NCI-H1930 (cell line): ENCODE measurements around the gene LDB3.
"Not testable (repeated sequence)": the region's sequence is repeated elsewhere in the genome, so short reads cannot be mapped to it uniquely, and the experiment has no call there.

Experiments
- DNase-seq, 2 experiments: peaks; one replicate each; lab custom pipeline; 2025; lab: John Stamatoyannopoulos, UW

The LDB3 gene, protein sequence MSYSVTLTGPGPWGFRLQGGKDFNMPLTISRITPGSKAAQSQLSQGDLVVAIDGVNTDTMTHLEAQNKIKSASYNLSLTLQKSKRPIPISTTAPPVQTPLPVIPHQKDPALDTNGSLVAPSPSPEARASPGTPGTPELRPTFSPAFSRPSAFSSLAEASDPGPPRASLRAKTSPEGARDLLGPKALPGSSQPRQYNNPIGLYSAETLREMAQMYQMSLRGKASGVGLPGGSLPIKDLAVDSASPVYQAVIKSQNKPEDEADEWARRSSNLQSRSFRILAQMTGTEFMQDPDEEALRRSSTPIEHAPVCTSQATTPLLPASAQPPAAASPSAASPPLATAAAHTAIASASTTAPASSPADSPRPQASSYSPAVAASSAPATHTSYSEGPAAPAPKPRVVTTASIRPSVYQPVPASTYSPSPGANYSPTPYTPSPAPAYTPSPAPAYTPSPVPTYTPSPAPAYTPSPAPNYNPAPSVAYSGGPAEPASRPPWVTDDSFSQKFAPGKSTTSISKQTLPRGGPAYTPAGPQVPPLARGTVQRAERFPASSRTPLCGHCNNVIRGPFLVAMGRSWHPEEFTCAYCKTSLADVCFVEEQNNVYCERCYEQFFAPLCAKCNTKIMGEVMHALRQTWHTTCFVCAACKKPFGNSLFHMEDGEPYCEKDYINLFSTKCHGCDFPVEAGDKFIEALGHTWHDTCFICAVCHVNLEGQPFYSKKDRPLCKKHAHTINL

DNA sequence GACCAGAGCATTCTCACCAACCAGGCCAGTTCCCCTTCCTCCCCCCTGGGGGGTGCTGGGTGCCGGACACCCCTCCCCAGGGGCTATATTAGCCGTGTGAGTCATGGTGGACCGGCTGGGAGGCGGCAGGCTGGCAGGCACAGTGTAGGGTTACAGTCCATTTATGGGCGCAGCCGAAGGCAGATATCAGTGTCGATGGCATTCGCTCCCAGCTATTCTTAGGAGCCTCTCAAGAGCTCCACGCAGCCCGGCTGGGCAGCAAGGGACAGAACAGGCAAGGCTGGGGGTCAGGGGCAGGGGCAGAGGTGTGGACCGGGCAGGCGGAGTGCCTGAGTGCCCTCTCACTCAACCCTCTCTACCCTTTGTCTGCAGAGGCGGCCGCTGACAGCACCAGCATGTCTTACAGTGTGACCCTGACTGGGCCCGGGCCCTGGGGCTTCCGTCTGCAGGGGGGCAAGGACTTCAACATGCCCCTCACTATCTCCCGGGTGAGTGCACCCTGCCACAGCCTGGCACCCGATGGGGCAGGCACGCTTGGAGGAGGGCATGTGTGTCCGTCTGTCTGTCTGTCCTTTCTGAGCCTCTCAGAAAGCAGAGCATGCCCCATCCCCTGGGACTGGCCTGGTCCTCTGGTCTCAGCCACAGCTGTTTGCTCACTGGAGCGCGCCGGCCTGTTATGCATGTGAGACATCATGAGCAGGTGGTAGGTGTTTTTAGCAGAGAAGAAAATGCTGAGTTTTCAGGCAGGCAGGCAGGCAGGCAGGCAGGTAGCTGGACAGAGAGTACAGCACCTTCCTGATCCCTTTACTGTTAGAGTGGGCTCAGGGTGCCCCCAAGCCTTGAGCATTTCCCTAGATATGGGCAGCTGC lies at the start of gene LDB3:
TSS of gene LDB3 (plus strand) at position 215 of the 869 bp plus-strand sequence. CDS start at position 396, 181 bp downstream.
- no peak for DNase-seq

DNA sequence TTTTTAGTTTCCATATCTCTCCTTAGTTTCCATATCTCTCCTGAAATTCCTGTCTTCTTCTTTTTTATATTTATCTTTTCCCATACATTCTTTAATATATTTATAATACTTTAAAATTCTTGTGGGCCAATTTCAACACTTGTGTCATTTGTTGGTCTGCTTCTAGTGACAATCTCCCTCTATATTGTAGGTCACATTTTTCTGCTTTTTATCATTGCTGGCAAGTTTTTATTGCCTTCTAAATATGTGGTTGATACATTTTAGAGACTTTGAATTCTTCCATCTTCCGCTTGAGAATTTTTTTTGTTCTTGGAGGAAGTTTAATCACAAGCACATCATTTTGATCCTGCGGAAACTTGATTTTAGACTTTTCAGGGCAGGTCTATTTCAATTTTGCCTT lies 40.0 kb upstream of the LDB3 start:
- no peak for DNase-seq

- no peak for DNase-seq
Measured at GRCh38 chr10:86630079-86630478, 38.2 kb upstream of the LDB3 start.

GRCh38 chr10:86632009-86632800 lies 36.1 kb upstream of the LDB3 start:
- no peak for DNase-seq

DNA sequence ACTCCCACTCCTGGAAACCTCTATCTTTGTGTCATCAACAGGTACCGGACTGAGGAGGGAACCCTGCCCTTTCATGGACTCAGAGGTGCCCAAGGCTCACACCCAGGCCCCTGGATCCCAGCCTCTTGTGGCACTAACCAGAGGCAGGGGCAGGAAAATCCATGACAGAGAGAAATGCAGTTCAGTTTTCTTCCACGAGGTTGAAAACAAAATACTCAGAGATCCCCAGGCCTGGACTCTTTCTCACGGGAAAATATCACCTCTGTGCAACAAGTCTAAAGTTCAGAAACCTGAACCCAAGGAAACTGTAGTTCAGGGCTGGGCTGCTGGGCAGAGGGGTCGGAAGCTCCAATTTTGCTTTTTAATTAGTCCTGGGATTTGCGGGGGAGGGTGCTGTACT lies 35.4 kb upstream of the LDB3 start:
- DNase-seq = no peak

- no peak for DNase-seq
Measured at GRCh38 chr10:86635402-86635801, 32.9 kb upstream of the LDB3 start.

DNA sequence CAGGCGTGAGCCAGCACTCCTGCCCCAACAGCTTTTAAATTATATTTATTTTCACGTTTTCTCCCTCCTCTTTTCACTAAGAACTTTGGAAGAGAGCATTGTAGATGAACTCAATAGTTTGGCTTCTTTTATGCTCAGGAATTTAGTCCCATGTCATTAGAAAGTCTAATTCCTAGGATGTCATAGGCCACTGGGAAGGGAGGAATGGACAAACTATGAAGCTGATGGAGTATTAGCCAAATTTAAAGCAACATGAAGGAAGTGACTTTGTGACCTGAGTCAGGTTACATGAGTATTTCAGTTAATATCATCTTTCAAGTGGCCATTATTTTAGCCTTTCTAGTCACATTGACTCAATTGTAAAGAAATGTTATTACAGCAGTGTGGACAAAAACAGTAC lies 32.0 kb upstream of the LDB3 start:
- DNase-seq = no peak

DNA sequence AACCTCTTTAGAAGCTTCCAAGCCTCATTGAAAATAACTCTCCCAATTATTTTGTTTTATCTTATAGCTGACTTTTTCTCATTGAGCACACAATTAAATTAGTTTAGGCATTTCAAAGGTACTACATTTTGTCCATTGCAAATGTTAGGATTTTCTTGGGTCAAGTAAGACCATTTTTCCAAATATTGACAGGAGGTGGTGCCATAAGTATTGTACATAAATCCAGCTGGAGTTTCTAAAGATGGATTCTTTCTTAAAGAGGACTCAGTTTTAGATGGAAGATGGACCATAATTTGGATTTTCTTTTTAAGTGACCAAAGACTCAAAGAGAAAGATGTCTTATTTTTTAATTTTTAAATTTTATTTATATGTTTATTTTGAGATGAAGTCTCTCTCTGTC lies 26.3 kb upstream of the LDB3 start:
- DNase-seq = no peak

- DNase-seq = no peak
Measured at GRCh38 chr10:86642499-86642898, 25.8 kb upstream of the LDB3 start.

- no peak for DNase-seq
Measured at GRCh38 chr10:86644152-86644793, 24.0 kb upstream of the LDB3 start.

DNA sequence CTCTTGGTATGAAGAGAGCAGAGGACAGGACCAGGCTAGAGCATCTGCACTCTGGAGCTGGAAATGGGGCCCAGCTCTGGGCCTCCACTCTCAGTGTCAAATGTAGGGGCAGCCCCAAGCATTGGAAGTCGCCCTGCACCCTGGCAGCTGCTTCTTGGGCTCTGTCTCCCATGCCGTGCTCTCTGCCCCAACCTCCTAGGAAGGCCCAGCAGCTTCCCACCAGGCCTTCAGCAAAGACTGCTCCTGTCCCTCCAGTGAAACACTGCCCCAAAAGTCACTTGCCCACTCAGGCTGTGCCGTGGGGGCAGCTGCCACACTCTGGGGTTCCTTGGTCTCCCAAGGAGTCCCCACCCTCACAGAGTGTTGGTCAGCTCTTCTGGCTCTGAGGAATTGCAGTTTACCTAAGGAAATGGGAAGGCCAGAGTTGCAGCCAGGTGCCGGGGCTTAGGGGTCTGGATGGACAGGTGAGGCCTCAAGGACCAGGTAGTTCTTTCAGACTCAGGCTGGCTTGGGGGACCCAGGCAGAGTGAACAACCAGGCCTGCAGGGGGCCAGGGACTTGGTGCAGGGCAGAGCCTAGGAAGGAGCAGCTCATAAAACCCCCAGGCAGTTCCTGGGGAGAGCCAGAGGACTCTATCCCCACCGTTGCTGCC lies 23.4 kb upstream of the LDB3 start:
- no peak for DNase-seq

- DNase-seq = not testable (repeated sequence)
Measured at GRCh38 chr10:86645621-86646165, 22.6 kb upstream of the LDB3 start.

GRCh38 chr10:86646532-86646931 lies 21.8 kb upstream of the LDB3 start:
- no peak for DNase-seq

- no peak for DNase-seq
Measured at GRCh38 chr10:86646933-86647332, 21.4 kb upstream of the LDB3 start.

- DNase-seq = no peak
Measured at GRCh38 chr10:86647773-86648703, 20.3 kb upstream of the LDB3 start.

DNA sequence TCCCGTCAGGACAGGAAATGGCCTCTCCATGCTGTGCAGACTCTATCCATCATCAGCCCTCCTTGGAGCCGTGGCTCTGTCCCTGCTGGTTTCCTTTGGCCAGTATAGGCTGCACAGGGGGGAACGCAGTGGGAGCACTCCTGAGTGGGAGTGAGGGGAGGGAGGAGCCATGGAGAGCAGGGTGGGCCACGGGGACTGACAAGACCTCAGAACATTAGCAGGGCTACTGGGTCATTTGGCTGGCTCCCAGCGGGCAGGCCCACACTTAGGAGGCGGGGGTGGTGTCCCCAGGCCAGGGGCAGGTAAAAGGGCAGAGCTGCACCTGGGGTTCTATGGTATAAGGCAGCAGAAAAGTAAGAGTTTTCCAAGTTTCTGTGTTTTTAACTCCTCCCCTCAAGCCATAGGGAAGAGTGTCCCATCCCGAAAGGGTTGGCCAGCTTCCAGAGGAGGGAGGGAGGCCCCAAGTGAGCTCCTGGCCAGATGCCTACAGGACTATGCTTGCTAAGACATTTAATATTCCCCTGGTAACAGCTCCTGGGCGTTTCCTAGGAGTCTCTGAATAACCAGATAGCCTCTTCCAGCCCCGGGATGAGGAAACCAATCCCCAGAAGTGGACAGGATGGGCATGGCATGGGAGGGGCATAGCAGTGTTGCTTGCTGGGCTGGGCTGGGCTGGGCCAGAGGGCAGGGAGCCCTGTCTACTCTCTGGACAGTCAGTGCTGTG lies 19.4 kb upstream of the LDB3 start:
- no peak for DNase-seq

- no peak for DNase-seq
Measured at GRCh38 chr10:86649471-86650150, 18.7 kb upstream of the LDB3 start.

DNA sequence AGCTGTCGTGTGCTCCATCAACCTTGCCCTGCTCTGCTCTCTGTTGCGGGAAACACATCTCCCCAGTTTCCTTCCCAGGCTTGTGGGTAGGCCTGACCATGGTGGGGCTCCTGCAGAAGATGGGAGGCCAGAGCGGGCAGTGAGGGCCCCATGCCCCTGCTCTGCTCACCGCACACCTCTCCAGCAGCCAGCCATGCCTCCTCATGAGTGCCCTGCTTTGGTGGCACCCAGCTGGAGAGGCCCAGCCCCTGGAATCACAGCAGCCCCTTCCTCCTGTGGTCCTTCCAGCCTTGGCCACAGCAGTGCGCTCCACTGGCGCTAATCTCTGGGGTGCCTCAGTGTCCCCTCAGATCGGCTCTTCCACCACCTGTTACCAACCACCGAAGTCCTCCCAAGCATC lies 18.2 kb upstream of the LDB3 start:
- DNase-seq = no peak
